NCI-H2227 treated with DMSO at 0.1 percent for 48 hours (cell line): ENCODE results near the gene CD2BP2.
A peak's percentile ranks its signal among the peaks of the same experiment; 100 is the strongest.
"Not testable (repeated sequence)": the region's sequence is repeated elsewhere in the genome, so short reads cannot be mapped to it uniquely, and the experiment has no call there.

Experiments
- DNase-seq: peaks from one replicate; lab custom pipeline; 2025; lab: John Stamatoyannopoulos, UW

The CD2BP2 gene

GRCh38 chr16:30355144-30355953 lies at the start of gene CD2BP2:
TSS of gene CD2BP2 (minus strand) at chr16:30355308. CDS start at chr16:30354681, 627 bp downstream.
- DNase-seq = peak; percentile 98

GRCh38 chr16:30401768-30402425 lies 46.8 kb upstream of the CD2BP2 start:
- no peak for DNase-seq

GRCh38 chr16:30399435-30400186 lies 44.5 kb upstream of the CD2BP2 start:
- DNase-seq = no peak

GRCh38 chr16:30398661-30399434 lies 43.7 kb upstream of the CD2BP2 start:
- DNase-seq = peak; percentile 3

- DNase-seq = no peak
Measured at GRCh38 chr16:30397776-30398660, 42.9 kb upstream of the CD2BP2 start.

GRCh38 chr16:30397056-30397455 lies 41.9 kb upstream of the CD2BP2 start:
- no peak for DNase-seq

GRCh38 chr16:30396627-30397026 lies 41.5 kb upstream of the CD2BP2 start:
- not testable (repeated sequence) for DNase-seq

GRCh38 chr16:30395992-30396585 lies 41.0 kb upstream of the CD2BP2 start:
- peak; percentile 21 for DNase-seq

- DNase-seq = peak; percentile 95
Measured at GRCh38 chr16:30395155-30395991, 40.3 kb upstream of the CD2BP2 start, which contains the start of gene ZNF48. TSS of gene ZNF48 (plus strand) at chr16:30395420. CDS start at chr16:30395795, 375 bp downstream.

- DNase-seq = peak; percentile 80
Measured at GRCh38 chr16:30394592-30395154, 39.6 kb upstream of the CD2BP2 start.

GRCh38 chr16:30383521-30383920 lies 28.4 kb upstream of the CD2BP2 start:
- no peak for DNase-seq

GRCh38 chr16:30382111-30382881 lies 27.2 kb upstream of the CD2BP2 start, which contains the start of gene SEPTIN1:
TSS of gene SEPTIN1 (minus strand) at chr16:30382561. CDS start at chr16:30382542, 19 bp downstream.
- no peak for DNase-seq

- DNase-seq = no peak
Measured at GRCh38 chr16:30381291-30382041, 26.4 kb upstream of the CD2BP2 start.

GRCh38 chr16:30380803-30381208 lies 25.7 kb upstream of the CD2BP2 start:
- DNase-seq = no peak

- DNase-seq = no peak
Measured at GRCh38 chr16:30380072-30380802, 25.1 kb upstream of the CD2BP2 start.

GRCh38 chr16:30379158-30379783 lies 24.2 kb upstream of the CD2BP2 start:
- DNase-seq = no peak
